ENCODE measurements around the gene PIGL.

DNA sequence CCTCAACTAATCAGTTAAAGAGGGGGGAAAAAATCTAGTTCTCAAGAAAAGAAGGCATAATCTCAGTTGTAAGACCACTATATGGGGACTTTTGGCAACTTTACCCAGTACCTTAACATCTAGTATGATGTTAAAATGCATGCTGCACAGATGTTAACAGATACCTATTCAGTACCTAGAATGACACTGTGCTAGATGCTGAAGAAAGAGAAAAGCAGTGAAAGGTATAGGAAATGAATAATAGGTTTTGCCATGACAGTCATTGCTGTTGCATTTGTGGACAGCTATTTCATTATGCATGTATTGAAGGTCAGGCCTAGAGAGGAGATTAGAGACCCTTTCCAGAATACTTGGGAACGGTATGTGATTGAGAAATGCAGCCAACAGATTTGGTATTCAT is 34.5 kb downstream of the PIGL start:
- TF ChIP-seq POLR2AphosphoS5 (IDR thresholded peaks at IDR 0.05; ENCODE audit: low read depth): no peak
- TF ChIP-seq GABPA (IDR thresholded peaks at IDR 0.05; ENCODE audit: low read depth): no peak
- TF ChIP-seq CTCF (IDR thresholded peaks at IDR 0.05; ENCODE audit: insufficient read depth, low read length): no peak
- TF ChIP-seq REST (IDR thresholded peaks at IDR 0.05; ENCODE audit: insufficient replicate concordance, low read depth): no peak
- no peak for TF ChIP-seq SPI1 (IDR thresholded peaks at IDR 0.05; ENCODE audit: borderline replicate concordance, low read depth)

Measured in HL-60 (cell line).